Stomach (tissue), 4 donors: ENCODE measurements around the gene TBC1D2.

Source experiments
- EP300 ChIP-seq: sonication (generic); formaldehyde crosslinking; IDR thresholded peaks from one replicate; pipeline ENCODE4 v1.6.1; 2017; ENCODE audit warnings: antibody characterized with exemption
- POLR2A ChIP-seq, 4 donors: fragments of 450-650 bp; IDR thresholded peaks; one replicate each; pipeline ENCODE4 v1.6.1; 2016; ENCODE audit warnings: antibody characterized with exemption in 4 of 4, control low read depth in 2 of 4, mild to moderate bottlenecking in 1 of 4, moderate library complexity in 1 of 4
- POLR2AphosphoS5 ChIP-seq, 3 donors: sonication (generic); formaldehyde crosslinking; IDR thresholded peaks; one replicate each; pipeline ENCODE4 v1.6.1; 2016; ENCODE audit warnings: antibody characterized with exemption in 3 of 3
- TF ChIP-seq, protein P1 (sequence below), 7 experiments: fragments of 450-650 bp in 4 of 7; fragments of 200-600 bp in 3 of 7; sonication (generic) in 3 of 7; IDR thresholded peaks; one replicate each; pipeline ENCODE4 v1.5.1; 2016 to 2019; ENCODE audit warnings: antibody characterized with exemption in 7 of 7, control low read depth in 2 of 7, mild to moderate bottlenecking in 1 of 7

DNA sequence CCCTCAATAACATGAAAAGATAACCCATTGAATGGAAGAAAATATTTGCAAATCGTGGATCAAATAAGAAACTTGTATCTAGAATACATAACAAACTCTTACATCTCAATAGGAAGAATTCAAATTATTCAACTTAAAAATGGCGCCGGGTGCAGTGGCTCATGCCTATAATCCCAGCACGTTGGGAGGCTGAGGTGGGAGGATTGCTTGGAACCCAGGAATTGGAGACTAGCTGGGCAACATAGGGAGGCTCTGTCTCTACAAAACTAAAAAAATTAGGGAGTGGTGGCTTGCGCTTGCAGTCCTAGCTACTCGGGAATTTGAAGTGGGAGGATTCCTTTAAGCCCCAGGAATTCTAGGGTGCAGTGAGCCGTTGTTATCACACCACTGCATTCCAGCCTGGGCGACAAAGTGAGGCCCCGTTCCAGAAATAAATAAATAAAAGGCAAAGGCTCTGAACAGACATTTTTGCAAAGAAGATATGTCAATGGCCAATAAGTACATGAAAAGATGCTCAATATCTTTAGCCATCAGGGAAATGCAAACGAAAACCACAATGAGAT, 21.5 kb upstream of the TBC1D2 start:
- TF ChIP-seq, protein P1, sequence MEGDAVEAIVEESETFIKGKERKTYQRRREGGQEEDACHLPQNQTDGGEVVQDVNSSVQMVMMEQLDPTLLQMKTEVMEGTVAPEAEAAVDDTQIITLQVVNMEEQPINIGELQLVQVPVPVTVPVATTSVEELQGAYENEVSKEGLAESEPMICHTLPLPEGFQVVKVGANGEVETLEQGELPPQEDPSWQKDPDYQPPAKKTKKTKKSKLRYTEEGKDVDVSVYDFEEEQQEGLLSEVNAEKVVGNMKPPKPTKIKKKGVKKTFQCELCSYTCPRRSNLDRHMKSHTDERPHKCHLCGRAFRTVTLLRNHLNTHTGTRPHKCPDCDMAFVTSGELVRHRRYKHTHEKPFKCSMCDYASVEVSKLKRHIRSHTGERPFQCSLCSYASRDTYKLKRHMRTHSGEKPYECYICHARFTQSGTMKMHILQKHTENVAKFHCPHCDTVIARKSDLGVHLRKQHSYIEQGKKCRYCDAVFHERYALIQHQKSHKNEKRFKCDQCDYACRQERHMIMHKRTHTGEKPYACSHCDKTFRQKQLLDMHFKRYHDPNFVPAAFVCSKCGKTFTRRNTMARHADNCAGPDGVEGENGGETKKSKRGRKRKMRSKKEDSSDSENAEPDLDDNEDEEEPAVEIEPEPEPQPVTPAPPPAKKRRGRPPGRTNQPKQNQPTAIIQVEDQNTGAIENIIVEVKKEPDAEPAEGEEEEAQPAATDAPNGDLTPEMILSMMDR (IDR thresholded peaks at IDR 0.05) = no peak
- TF ChIP-seq POLR2A (IDR thresholded peaks at IDR 0.05) = no peak
- TF ChIP-seq EP300 = no peak
- no peak for TF ChIP-seq POLR2AphosphoS5 (IDR thresholded peaks at IDR 0.05)
